ENCODE measurements around the gene IL22RA1.

IL22RA1 gene

DNA sequence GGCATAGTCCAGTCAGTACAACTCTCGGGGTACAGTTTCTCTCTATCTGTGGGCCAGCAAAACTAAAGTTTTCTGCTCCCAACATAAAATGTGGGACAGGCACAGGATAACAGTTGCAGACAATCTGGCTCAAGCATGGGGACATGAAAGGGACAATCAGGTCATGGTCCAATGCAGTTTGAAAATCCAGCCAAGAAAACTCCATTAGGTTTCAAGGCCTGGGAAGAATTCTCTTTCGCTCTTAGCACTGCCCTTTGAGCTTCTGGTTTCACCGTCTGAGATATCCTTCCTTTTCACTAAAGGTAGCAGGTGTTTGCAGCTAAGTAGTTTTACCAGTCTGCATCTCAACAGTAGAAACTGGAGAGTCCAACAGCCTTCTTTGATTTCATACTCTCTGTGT lies 21.1 kb upstream of the IL22RA1 start:
- no peak overlapping the region for H3K4me3 ChIP-seq (ENCODE audit: low read depth in 1 of 2, low read length in 2 of 2)
- H3K9me3 ChIP-seq (ENCODE audit: control insufficient read depth in 1 of 2, low read length in 2 of 2): no peaks in the 10 kb centered on the region
- H3K27me3 ChIP-seq (ENCODE audit: low read depth, low read length): no peaks in the 10 kb centered on the region
- no peak overlapping the region for H3K27ac ChIP-seq (ENCODE audit: low read length)
- no peaks in the 10 kb centered on the region for H3K4me1 ChIP-seq (ENCODE audit: control insufficient read depth in 1 of 2, insufficient read depth in 2 of 2, low read length in 2 of 2)
- no peaks in the 10 kb centered on the region for H3K36me3 ChIP-seq (ENCODE audit: control insufficient read depth in 1 of 2, insufficient read depth in 2 of 2, low read length in 2 of 2)

GRCh38 chr1:24162201-24162600 lies 19.3 kb upstream of the IL22RA1 start:
- no peak overlapping the region for H3K27ac ChIP-seq (ENCODE audit: low read length)
- H3K4me1 ChIP-seq (ENCODE audit: control insufficient read depth in 1 of 2, insufficient read depth in 2 of 2, low read length in 2 of 2): no peaks in the 10 kb centered on the region
- no peaks in the 10 kb centered on the region for H3K36me3 ChIP-seq (ENCODE audit: control insufficient read depth in 1 of 2, insufficient read depth in 2 of 2, low read length in 2 of 2)
- H3K4me3 ChIP-seq (ENCODE audit: low read depth in 1 of 2, low read length in 2 of 2): no peak overlapping the region
- no peaks in the 10 kb centered on the region for H3K27me3 ChIP-seq (ENCODE audit: low read depth, low read length)
- H3K9me3 ChIP-seq (ENCODE audit: control insufficient read depth in 1 of 2, low read length in 2 of 2): no peaks in the 10 kb centered on the region

- H3K4me3 ChIP-seq (ENCODE audit: low read depth in 1 of 2, low read length in 2 of 2): no peak overlapping the region
- H3K36me3 ChIP-seq (ENCODE audit: control insufficient read depth in 1 of 2, insufficient read depth in 2 of 2, low read length in 2 of 2): no peaks in the 10 kb centered on the region
- H3K27me3 ChIP-seq (ENCODE audit: low read depth, low read length): no peaks in the 10 kb centered on the region
- H3K27ac ChIP-seq (ENCODE audit: low read length): no peak overlapping the region
- no peaks in the 10 kb centered on the region for H3K9me3 ChIP-seq (ENCODE audit: control insufficient read depth in 1 of 2, low read length in 2 of 2)
- no peaks in the 10 kb centered on the region for H3K4me1 ChIP-seq (ENCODE audit: control insufficient read depth in 1 of 2, insufficient read depth in 2 of 2, low read length in 2 of 2)
These were observed 18.3 kb upstream of the IL22RA1 start for GRCh38 chr1:24161270-24161669.

GRCh38 chr1:24159366-24159765 lies 16.4 kb upstream of the IL22RA1 start:
- no peaks in the 10 kb centered on the region for H3K36me3 ChIP-seq (ENCODE audit: control insufficient read depth in 1 of 2, insufficient read depth in 2 of 2, low read length in 2 of 2)

DNA sequence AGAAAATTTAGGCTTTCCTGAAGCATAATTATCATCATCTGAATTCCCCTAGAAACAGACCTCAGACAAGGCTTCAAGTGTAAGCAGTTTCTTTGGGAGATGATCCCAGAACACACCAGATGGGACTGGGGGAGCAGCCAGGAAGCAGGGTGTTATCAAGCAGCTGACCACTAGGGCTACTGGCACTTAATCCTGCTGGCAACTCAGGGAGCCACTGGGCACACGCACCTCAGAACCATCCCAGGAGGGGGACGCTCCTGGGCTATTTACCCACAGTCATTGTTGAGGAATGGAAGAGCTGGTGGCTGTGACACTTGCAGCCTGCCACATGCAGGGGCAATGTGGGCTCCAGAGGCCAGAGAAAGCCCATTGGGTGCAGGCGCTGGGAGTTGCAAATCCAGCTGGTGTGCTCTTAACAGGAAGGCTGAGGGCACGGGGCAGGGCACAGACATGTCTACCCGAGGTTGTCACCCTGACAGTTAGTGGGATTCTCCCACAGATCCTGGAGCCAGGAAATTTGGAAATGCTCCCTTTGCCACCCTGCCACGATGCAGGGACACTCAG lies 15.1 kb upstream of the IL22RA1 start:
- no peaks in the 10 kb centered on the region for H3K4me1 ChIP-seq (ENCODE audit: control insufficient read depth in 1 of 2, insufficient read depth in 2 of 2, low read length in 2 of 2)
- no peak overlapping the region for H3K27ac ChIP-seq (ENCODE audit: low read length)
- H3K36me3 ChIP-seq (ENCODE audit: control insufficient read depth in 1 of 2, insufficient read depth in 2 of 2, low read length in 2 of 2): no peaks in the 10 kb centered on the region
- H3K4me3 ChIP-seq (ENCODE audit: low read depth in 1 of 2, low read length in 2 of 2): no peak overlapping the region
- H3K9me3 ChIP-seq (ENCODE audit: control insufficient read depth in 1 of 2, low read length in 2 of 2): no peaks in the 10 kb centered on the region
- H3K27me3 ChIP-seq (ENCODE audit: low read depth, low read length): no peaks in the 10 kb centered on the region

More at GRCh38 chr1:24159366-24159765, 16.4 kb upstream of the IL22RA1 start:
- no peaks in the 10 kb centered on the region for H3K27me3 ChIP-seq (ENCODE audit: low read depth, low read length)
- no peak overlapping the region for H3K4me3 ChIP-seq (ENCODE audit: low read depth in 1 of 2, low read length in 2 of 2)
- no peak overlapping the region for H3K27ac ChIP-seq (ENCODE audit: low read length)
- no peaks in the 10 kb centered on the region for H3K9me3 ChIP-seq (ENCODE audit: control insufficient read depth in 1 of 2, low read length in 2 of 2)
- H3K4me1 ChIP-seq (ENCODE audit: control insufficient read depth in 1 of 2, insufficient read depth in 2 of 2, low read length in 2 of 2): no peaks in the 10 kb centered on the region

- H3K9me3 ChIP-seq (ENCODE audit: control insufficient read depth in 1 of 2, low read length in 2 of 2): no peaks in the 10 kb centered on the region
- no peak overlapping the region for H3K4me3 ChIP-seq (ENCODE audit: low read depth in 1 of 2, low read length in 2 of 2)
- no peaks in the 10 kb centered on the region for H3K27me3 ChIP-seq (ENCODE audit: low read depth, low read length)
- no peaks in the 10 kb centered on the region for H3K4me1 ChIP-seq (ENCODE audit: control insufficient read depth in 1 of 2, insufficient read depth in 2 of 2, low read length in 2 of 2)
- no peak overlapping the region for H3K27ac ChIP-seq (ENCODE audit: low read length)
- H3K36me3 ChIP-seq (ENCODE audit: control insufficient read depth in 1 of 2, insufficient read depth in 2 of 2, low read length in 2 of 2): no peaks in the 10 kb centered on the region
These were observed 13.8 kb upstream of the IL22RA1 start for GRCh38 chr1:24156542-24157260.

DNA sequence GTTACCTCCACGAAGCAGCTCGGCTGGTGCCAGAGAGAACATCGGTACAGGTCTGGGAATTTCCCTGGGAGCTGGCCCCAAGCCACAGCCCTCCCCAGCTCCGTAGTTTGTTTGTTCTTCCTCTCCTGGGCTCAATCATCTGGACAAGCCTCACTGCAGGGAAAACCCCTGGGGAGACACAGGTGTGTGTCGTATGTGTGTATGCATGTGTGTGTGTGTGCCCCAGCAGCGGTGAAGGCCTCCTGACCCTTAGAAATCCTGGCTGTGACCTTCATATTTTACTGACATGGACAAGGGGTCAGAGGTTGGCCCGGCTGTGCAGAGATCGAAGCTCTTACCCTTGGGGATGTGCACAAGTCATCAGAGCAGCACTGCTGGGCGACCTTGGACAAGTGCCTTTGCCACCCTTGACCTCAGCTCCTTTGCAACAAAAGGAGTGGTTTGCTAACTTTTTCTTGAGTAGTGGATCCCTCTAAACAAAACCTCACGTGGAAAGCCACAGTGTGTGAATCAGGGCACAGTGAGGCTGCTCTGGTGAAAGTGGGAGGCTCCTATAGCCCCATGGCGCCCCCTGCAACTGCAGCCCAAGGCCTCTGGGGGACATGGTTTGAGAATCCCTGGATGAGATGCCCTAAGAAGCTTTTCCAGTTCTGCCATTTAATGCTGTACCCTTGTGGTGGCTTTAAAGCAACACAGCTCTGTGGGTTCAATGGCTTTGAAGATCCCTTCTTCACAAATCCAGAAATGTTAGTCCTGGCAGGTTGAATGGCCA lies 12.3 kb upstream of the IL22RA1 start:
- H3K27me3 ChIP-seq (ENCODE audit: low read depth, low read length): no peaks in the 10 kb centered on the region
- H3K27ac ChIP-seq (ENCODE audit: low read length): no peak overlapping the region

GRCh38 chr1:24154215-24154614 lies 11.3 kb upstream of the IL22RA1 start:
- Histone ChIP-seq H3K4me3 (ENCODE audit: low read depth in 1 of 2, low read length in 2 of 2) (no peak overlapping the region), H3K4me1 (ENCODE audit: control insufficient read depth in 1 of 2, insufficient read depth in 2 of 2, low read length in 2 of 2) (peaks cover 3 to 7% of the 10 kb centered on the region in 2 donors), H3K27ac (ENCODE audit: low read length) (no peak overlapping the region), H3K36me3 (ENCODE audit: control insufficient read depth in 1 of 2, insufficient read depth in 2 of 2, low read length in 2 of 2) (no peaks in the 10 kb centered on the region), H3K9me3 (ENCODE audit: control insufficient read depth in 1 of 2, low read length in 2 of 2) (no peaks in the 10 kb centered on the region), H3K27me3 (ENCODE audit: low read depth, low read length) (no peaks in the 10 kb centered on the region)

More for the DNA sequence above, 12.3 kb upstream of the IL22RA1 start:
- Histone ChIP-seq H3K4me3 (ENCODE audit: low read depth in 1 of 2, low read length in 2 of 2) (no peak overlapping the region), H3K9me3 (ENCODE audit: control insufficient read depth in 1 of 2, low read length in 2 of 2) (no peaks in the 10 kb centered on the region), H3K36me3 (ENCODE audit: control insufficient read depth in 1 of 2, insufficient read depth in 2 of 2, low read length in 2 of 2) (no peaks in the 10 kb centered on the region), H3K4me1 (ENCODE audit: control insufficient read depth in 1 of 2, insufficient read depth in 2 of 2, low read length in 2 of 2) (peaks cover 3 to 5% of the 10 kb centered on the region in 2 donors)

DNA sequence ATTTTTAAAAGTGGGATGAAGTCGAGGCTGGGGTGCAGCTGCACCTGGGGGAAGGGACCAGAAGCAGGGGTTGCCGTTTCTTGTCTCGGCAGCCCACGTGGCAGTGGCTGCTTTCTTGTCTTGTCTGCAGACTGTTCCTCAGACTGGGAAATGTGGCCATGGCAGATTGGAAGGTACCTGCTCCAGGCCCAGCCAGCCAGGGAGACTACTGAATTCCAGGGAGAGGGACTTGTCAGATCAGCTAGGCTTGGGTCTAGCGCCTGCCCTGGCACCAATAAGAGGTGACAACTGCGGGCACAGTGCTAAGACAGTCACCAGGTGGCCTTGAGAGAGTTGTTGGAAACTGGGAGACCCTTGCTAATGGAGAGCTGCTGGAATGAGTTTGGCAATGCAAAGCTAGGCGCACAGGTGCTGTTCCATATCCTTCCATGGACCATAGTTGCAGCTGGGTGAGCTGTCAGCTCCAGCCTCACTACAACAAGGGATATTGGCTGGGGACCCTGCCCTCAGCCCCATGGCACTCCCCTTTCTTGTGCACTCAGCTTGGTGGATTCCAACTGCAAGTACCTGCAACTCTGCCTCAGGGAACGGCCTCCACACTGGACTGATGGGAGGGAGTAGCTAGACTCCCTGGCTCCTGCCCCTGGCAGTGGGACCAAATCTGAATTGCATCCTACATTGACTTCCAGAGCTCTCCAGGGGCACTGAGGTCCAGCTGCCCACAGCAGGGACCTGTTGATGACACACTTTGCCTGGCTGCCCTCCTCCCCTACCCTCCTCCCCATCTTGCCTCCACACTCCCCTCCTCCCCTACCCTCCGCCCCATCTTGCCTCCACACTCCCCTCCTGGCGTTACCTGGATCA lies 9.9 kb upstream of the IL22RA1 start:
- H3K9me3 ChIP-seq (ENCODE audit: control insufficient read depth in 1 of 2, low read length in 2 of 2): no peaks in the 10 kb centered on the region
- no peak overlapping the region for H3K4me3 ChIP-seq (ENCODE audit: low read depth in 1 of 2, low read length in 2 of 2)
- H3K27me3 ChIP-seq (ENCODE audit: low read depth, low read length): no peaks in the 10 kb centered on the region
- H3K4me1 ChIP-seq (ENCODE audit: control insufficient read depth in 1 of 2, insufficient read depth in 2 of 2, low read length in 2 of 2): peaks cover 3 to 7% of the 10 kb centered on the region in 2 donors
- no peaks in the 10 kb centered on the region for H3K36me3 ChIP-seq (ENCODE audit: control insufficient read depth in 1 of 2, insufficient read depth in 2 of 2, low read length in 2 of 2)
- no peak overlapping the region for H3K27ac ChIP-seq (ENCODE audit: low read length)

DNA sequence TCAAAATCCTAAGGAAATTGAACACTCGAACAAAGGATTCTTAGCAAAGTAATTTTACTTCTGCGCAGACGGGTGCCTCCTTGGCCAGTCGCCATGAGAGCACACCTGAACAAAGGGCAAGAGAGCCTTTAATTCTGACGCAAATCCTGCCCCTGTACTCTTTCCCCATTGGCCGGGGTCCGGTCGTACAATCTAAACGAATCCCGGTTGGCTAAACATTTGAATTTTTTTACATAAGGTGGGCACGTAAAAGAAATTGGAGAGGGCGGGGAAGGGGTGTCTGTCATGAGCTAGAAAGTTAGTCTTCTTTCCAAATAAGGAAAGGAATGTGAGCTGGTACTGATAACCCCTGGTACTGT lies 8.2 kb upstream of the IL22RA1 start:
- no peaks in the 10 kb centered on the region for H3K36me3 ChIP-seq (ENCODE audit: control insufficient read depth in 1 of 2, insufficient read depth in 2 of 2, low read length in 2 of 2)
- H3K27me3 ChIP-seq (ENCODE audit: low read depth, low read length): no peaks in the 10 kb centered on the region
- no peak overlapping the region for H3K4me3 ChIP-seq (ENCODE audit: low read depth in 1 of 2, low read length in 2 of 2)
- peak overlapping the region; percentile 74 for H3K27ac ChIP-seq (ENCODE audit: low read length)
- peaks cover 3 to 7% of the 10 kb centered on the region in 2 donors for H3K4me1 ChIP-seq (ENCODE audit: control insufficient read depth in 1 of 2, insufficient read depth in 2 of 2, low read length in 2 of 2)
- no peaks in the 10 kb centered on the region for H3K9me3 ChIP-seq (ENCODE audit: control insufficient read depth in 1 of 2, low read length in 2 of 2)
